Suprapubic skin (tissue), 4 donors: ENCODE data around the gene VN1R2. TPM values are rescaled to one million over a fixed set of nuclear protein-coding genes. Genes with fewer than 3 reads are reported as not detected.
"Not testable (repeated sequence)": the region's sequence is repeated elsewhere in the genome, so short reads cannot be mapped to it uniquely, and the experiment has no call there.

Experiments used
- DNase-seq, 2 donors: peaks; one replicate each; pipeline ENCODE4 v3.0.0-alpha.2; 2019; ENCODE audit warnings: low spot score in 2 of 2
- H3K27ac ChIP-seq: fragments of 200-600 bp; sonication (generic); one replicate; pipeline ENCODE4 v1.5.1; 2019
- H3K27me3 ChIP-seq: fragments of 200-600 bp; sonication (generic); one replicate; pipeline ENCODE4 v1.5.1; 2019
- H3K36me3 ChIP-seq: fragments of 200-600 bp; sonication (generic); one replicate; pipeline ENCODE4 v1.5.1; 2019
- H3K4me1 ChIP-seq: fragments of 200-600 bp; sonication (generic); one replicate; pipeline ENCODE4 v1.5.1; 2019
- H3K4me3 ChIP-seq: fragments of 200-600 bp; sonication (generic); one replicate; pipeline ENCODE4 v1.5.1; 2019; ENCODE audit warnings: mild to moderate bottlenecking
- H3K9me3 ChIP-seq: fragments of 200-600 bp; sonication (generic); one replicate; pipeline ENCODE4 v1.5.1; 2019
- CTCF ChIP-seq, 2 donors: fragments of 200-600 bp in 1 of 2; fragments of 450-650 bp in 1 of 2; sonication (generic) in 1 of 2; IDR thresholded peaks; one replicate each; pipeline ENCODE4 v1.5.1; 2016 to 2019; ENCODE audit warnings: antibody characterized with exemption in 2 of 2, mild to moderate bottlenecking in 1 of 2, moderate library complexity in 1 of 2
- EP300 ChIP-seq: sonication (generic); formaldehyde crosslinking; IDR thresholded peaks from one replicate; pipeline ENCODE4 v1.6.1; 2017; ENCODE audit warnings: antibody characterized with exemption
- POLR2A ChIP-seq, 2 donors: fragments of 450-650 bp; IDR thresholded peaks; one replicate each; pipeline ENCODE4 v1.6.1; 2017; ENCODE audit warnings: antibody characterized with exemption in 2 of 2, mild to moderate bottlenecking in 2 of 2, moderate library complexity in 2 of 2
- POLR2AphosphoS5 ChIP-seq, 3 donors: sonication (generic); formaldehyde crosslinking; IDR thresholded peaks; one replicate each; pipeline ENCODE4 v1.6.1; 2017; ENCODE audit warnings: antibody characterized with exemption in 3 of 3
- WGBS: methylation state at CpG from one replicate; pipeline ENCODE4 v1.1.5; 2018; 5-methylcytosine and 5-hydroxymethylcytosine counted together
- total RNA-seq, 4 donors: library from RNA; depleted of rRNA; stranded (reverse); fragments of >200 nt; gene quantifications; one replicate each; pipeline ENCODE4 v1.1.0, GENCODE V29; 2016

VN1R2 gene
- total RNA-seq, 4 donors from 2014 or later, result not detected

DNA sequence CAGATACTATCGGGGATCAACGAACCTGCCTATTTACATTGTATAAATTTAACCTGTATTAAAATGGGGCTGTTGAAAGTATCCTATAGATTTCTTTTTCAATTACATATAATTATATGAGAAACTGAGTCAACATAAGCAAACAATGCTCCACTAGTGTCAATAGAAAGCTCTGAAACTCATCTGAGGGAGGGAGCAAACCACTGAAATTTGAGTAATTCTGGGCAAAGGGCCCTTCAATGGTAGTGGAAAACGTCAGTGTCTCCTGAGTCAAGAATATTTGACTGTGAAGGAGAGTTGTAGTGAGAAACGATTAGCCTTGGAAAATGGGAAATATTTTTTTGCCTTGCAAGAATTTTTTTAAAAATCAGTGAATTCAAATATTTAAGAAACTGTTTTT, 27.0 kb downstream of the VN1R2 start:
- H3K27ac ChIP-seq, result no peak overlapping the region
- no peaks in the 10 kb centered on the region for H3K36me3 ChIP-seq
- DNase-seq, result no peak
- H3K4me3 ChIP-seq, result no peak overlapping the region
- TF ChIP-seq POLR2AphosphoS5 (IDR thresholded peaks at IDR 0.05) (no peak), POLR2A (IDR thresholded peaks at IDR 0.05) (no peak), EP300 (no peak), CTCF (IDR thresholded peaks at IDR 0.05) (no peak)
- H3K27me3 ChIP-seq, result no peaks in the 10 kb centered on the region
- 66% methylated on average over 4 of the region's 4 CpGs for WGBS
- H3K9me3 ChIP-seq, result peaks cover 3% of the 10 kb centered on the region
- no peaks in the 10 kb centered on the region for H3K4me1 ChIP-seq

- DNase-seq, result no peak
- H3K27ac ChIP-seq, result no peak overlapping the region
- no peaks in the 10 kb centered on the region for H3K4me1 ChIP-seq
- 90% methylated on average over 46 of the region's 47 CpGs for WGBS
- no peaks in the 10 kb centered on the region for H3K27me3 ChIP-seq
- H3K36me3 ChIP-seq, result no peaks in the 10 kb centered on the region
- H3K4me3 ChIP-seq, result no peak overlapping the region
- peaks cover 24% of the 10 kb centered on the region for H3K9me3 ChIP-seq
- TF ChIP-seq POLR2AphosphoS5 (IDR thresholded peaks at IDR 0.05), result no peak
- no peak for TF ChIP-seq CTCF (IDR thresholded peaks at IDR 0.05)
- no peak for TF ChIP-seq EP300
- TF ChIP-seq POLR2A (IDR thresholded peaks at IDR 0.05), result no peak
These were observed 32.9 kb downstream of the VN1R2 start for GRCh38 chr19:53290758-53291549.

GRCh38 chr19:53294786-53295441, 36.8 kb downstream of the VN1R2 start:
- Histone ChIP-seq H3K27me3 (no peaks in the 10 kb centered on the region), H3K9me3 (peaks cover 22% of the 10 kb centered on the region), H3K4me1 (no peaks in the 10 kb centered on the region), H3K27ac (no peak overlapping the region), H3K36me3 (no peaks in the 10 kb centered on the region), H3K4me3 (no peak overlapping the region)
- no peak for DNase-seq
- 75% methylated on average over 7 of the region's 7 CpGs for WGBS
- no peak for TF ChIP-seq POLR2A (IDR thresholded peaks at IDR 0.05)
- TF ChIP-seq POLR2AphosphoS5 (IDR thresholded peaks at IDR 0.05), result no peak

DNA sequence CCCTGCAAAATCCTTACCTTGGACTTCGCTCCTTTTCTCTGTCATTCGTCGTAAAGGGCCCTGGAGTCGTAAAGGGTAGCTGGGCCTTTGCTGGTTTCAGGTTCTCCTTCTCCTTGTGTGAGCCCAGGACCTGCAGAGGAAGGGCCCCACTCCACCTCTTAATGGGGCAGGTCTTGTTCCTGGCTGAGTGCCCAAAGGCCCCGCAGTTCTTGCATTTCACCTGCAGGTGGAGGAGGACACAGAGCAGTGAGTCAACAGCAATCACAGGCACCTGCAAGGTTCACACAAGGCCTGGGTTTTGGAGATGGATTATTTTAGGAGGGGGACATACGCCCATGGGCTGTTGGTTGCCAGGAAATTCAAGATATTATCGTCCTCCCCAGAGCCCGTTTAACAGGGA, 43.2 kb downstream of the VN1R2 start:
- not testable (repeated sequence) for H3K27ac ChIP-seq, H3K4me3 ChIP-seq, H3K36me3 ChIP-seq, H3K4me1 ChIP-seq, H3K9me3 ChIP-seq, H3K27me3 ChIP-seq, DNase-seq
- no CpG with 5 or more reads among the region's 8 CpGs for WGBS

DNA sequence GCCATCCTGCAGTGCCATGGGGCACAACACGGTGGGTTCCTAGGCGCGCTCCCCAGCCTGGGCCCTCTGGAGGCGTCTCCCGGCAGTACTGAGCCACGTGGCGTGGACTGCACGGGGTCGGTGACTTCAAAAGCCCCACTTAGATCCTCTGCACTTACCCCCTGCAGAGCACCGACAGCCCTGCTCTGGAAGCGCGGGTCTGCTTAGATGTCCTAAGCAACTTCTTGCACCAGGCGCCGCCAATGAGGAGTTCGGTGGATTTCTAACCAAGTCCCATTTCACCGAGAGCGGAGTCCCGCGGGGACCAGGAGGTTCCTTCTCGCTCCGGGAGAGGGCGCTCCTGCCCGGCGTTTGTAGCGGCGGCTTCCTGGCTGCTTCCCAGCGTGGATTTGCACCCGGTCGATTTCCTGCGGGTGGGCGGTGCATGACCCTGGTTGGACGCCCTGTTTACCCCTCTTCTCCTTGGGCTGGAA, 50.3 kb downstream of the VN1R2 start:
- Histone ChIP-seq H3K27me3 (peaks cover 38% of the 10 kb centered on the region), H3K27ac (no peak overlapping the region), H3K36me3 (no peaks in the 10 kb centered on the region), H3K4me3 (no peak overlapping the region), H3K9me3 (no peaks in the 10 kb centered on the region), H3K4me1 (no peaks in the 10 kb centered on the region)
- peak in 1 of 2 donors; percentile 38 for TF ChIP-seq CTCF (IDR thresholded peaks at IDR 0.05)
- TF ChIP-seq POLR2AphosphoS5 (IDR thresholded peaks at IDR 0.05), result no peak
- WGBS, result 7% methylated on average over 11 of the region's 32 CpGs
- DNase-seq, result no peak

Other genes with a start within 250 kb of the VN1R2 start
- gene ERVV-1, start 244.4 kb upstream of the VN1R2 start, total RNA-seq, result not detected
- not detected for gene ERVV-2, start 213.6 kb upstream of the VN1R2 start, total RNA-seq
- 10 to 100 TPM; 15.2 to 98.3 (median 27.2) TPM for gene ZNF160, start 154.9 kb upstream of the VN1R2 start, total RNA-seq
- gene ZNF415, start 125.4 kb upstream of the VN1R2 start, total RNA-seq, result 1 to 10 TPM; 2.0 to 8.3 (median 5.2) TPM
- 10 to 100 TPM in 2 of 4 donors, 1 to 10 TPM in 2; 4.3 to 16.6 (median 8.1) TPM for gene ZNF347, start 99.2 kb upstream of the VN1R2 start, total RNA-seq
- 10 to 100 TPM in 2 of 4 donors, 1 to 10 TPM in 2; 2.6 to 17.0 (median 7.6) TPM for gene ZNF665, start 64.9 kb upstream of the VN1R2 start, total RNA-seq
- gene ZNF677, start 3.4 kb upstream of the VN1R2 start, total RNA-seq, result 10 to 100 TPM; 11.1 to 24.3 (median 18.3) TPM
- gene VN1R4, start 9.4 kb downstream of the VN1R2 start, total RNA-seq, result not detected
- gene ZNF845, start 75.5 kb downstream of the VN1R2 start, total RNA-seq, result 1 to 10 TPM; 4.2 to 7.1 (median 5.2) TPM
- 10 to 100 TPM in 3 of 4 donors, 1 to 10 TPM in 1; 6.4 to 48.2 (median 16.0) TPM for gene ZNF525, start 107.4 kb downstream of the VN1R2 start, total RNA-seq
- 10 to 100 TPM in 1 of 4 donors, 1 to 10 TPM in 3; 6.0 to 19.7 (median 7.7) TPM for gene ZNF765, start 136.9 kb downstream of the VN1R2 start, total RNA-seq
- 10 to 100 TPM in 2 of 4 donors, 1 to 10 TPM in 2; 6.4 to 16.1 (median 9.6) TPM for gene ZNF761, start 173.7 kb downstream of the VN1R2 start, total RNA-seq
- gene ZNF813, start 209.4 kb downstream of the VN1R2 start, total RNA-seq, result 1 to 10 TPM; 2.4 to 4.7 (median 3.6) TPM